Right ventricle myocardium superior (tissue), 1 donor: ENCODE data around the gene TIAM2. TPM values are rescaled to one million over a fixed set of nuclear protein-coding genes. Genes with fewer than 3 reads are reported as not detected.
"Not testable (repeated sequence)": the region's sequence is repeated elsewhere in the genome, so short reads cannot be mapped to it uniquely, and the experiment has no call there.

Experiments used
- ATAC-seq: fragments of 200-7000 bp; cut with Tn5 transposase; one replicate; pipeline ENCODE4 v1.9.1; 2020; ENCODE audit warnings: mild to moderate bottlenecking; ENCODE audit not compliant: poor library complexity
- DNase-seq: peaks from one replicate; pipeline ENCODE4 v3.0.0-alpha.2; 2020
- intact Hi-C: fragments of 100-400 bp; cut with DNase I; formaldehyde crosslinking; loops from one replicate; pipeline ENCODE4 v1.11.2; 2022
- total RNA-seq: library from RNA; stranded (reverse); fragmentation: NEBNext Ultra II Directional; extraction: Animal tissue kit (Norgen Biotek cat#: 25700); gene quantifications from one replicate; pipeline ENCODE4 v1.2.1, GENCODE V29; 2021
- donor health status: DM: no; HTN: yes; CAD: no; lungs with severe emphysema.

The TIAM2 gene
- total RNA-seq, 1 donor from 2014 or later, result 8.4 TPM

DNA sequence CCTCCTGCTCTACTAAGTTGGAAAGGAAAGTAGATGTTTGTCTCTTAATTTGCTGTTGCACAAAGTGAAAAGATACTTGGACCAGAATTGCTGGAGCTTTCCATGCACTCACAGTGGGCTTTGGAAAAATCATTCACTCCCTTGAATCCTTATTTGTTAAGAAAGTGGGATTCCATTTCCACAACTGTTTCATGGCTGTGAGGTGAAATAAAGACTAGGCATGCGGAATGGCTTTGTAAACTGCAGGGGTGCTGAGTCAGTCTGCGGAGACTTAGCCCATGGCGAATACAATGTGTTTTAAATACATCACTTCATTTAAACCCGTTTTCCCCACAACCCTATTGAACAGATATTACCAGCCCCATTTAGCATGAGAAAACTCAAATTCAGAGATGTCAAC is 231.9 kb downstream of the TIAM2 start:
- intact Hi-C loops, result no loop called here
- no peak for DNase-seq
- no peak for ATAC-seq

DNA sequence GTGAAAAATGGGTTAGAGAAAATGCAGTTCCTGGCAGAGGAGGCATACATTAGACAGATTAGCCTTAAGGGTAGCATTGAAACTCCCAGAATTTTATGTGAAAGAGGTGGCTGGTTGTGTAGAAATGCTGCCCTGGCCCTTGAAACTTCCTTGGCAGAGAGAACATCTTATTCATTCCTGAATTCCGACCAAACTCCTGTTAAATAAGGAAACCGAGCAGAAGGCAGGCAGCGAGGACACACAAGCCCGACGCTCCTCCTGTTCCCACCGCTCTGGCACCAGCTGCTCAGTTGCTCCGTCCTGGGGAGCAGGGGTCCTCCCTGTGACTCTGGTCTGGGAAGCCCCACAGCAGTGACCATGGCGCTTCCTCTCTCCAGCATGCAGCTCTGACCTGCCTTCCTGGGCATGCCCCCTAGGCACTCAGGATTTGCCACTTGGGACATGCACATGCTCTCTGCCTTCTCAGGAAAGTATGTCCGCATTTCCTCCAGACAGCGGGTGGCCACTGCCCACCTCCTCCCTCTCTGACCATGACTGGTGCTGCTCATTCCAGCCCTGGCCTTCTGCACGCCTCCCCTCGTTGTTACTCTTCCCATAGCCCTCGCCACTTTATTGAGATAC is 233.5 kb downstream of the TIAM2 start:
- ATAC-seq (no peak), DNase-seq (no peak)
- intact Hi-C loops, result no loop called here

DNA sequence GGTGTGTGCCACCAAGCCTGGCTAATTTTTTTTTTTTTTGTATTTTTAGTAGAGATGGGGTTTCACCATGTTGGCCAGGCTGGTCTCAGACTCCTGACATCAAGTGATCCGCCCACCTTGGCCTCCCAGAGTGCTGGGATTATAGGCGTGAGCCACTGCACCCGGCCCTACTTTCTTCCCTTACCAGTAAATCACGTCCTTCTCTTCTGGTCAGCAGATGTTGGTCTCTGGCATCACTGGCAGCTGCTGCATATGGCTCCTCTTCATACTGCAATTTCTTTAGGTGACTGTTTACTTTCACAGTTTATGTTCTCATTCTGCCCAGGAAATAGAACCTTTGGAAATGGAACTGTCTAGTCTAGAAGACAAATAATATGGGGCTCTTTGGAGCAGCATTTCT is 235.9 kb downstream of the TIAM2 start:
- DNase-seq, intact Hi-C loops, ATAC-seq: not testable (repeated sequence)

DNA sequence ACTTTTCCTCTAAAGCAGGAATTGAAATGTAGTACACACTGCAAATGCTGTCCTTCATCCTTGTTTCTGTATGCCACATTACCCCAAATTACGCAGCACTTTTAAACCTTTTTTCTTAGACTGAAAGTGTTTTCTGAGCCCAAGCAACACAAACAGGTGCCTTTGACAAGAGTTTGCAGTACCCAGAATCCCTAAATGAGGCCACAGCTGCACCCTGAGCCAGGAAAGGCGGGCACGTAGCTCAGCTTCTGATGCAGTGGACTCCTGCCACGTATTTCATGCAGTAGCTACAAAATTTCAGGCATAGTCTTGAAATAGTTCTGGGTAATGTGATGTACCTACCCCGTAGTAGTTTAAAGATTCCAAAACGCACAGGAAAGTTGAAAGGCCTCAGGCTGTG is 237.7 kb downstream of the TIAM2 start:
- intact Hi-C loops, result no loop called here
- ATAC-seq (no peak), DNase-seq (no peak)

DNA sequence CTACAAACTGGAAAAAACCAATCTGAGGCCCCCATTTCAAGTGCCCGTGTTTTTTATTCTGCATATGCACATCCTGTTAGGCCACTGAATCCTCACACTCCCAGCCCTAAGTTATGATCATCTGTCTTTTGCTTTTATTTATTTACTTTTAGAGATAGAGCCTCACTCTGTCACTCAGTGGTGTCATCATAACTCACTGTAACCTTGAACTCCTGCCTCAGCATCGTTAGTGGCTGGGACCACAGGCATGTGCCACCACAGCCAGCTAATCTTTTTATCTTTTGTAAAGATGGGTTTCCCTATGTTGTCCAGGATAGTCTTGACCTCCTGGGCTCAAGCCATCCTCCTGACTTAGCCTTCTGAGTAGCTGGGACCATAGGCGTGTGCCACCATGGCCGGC is 239.1 kb downstream of the TIAM2 start:
- intact Hi-C loops, result no loop called here

DNA sequence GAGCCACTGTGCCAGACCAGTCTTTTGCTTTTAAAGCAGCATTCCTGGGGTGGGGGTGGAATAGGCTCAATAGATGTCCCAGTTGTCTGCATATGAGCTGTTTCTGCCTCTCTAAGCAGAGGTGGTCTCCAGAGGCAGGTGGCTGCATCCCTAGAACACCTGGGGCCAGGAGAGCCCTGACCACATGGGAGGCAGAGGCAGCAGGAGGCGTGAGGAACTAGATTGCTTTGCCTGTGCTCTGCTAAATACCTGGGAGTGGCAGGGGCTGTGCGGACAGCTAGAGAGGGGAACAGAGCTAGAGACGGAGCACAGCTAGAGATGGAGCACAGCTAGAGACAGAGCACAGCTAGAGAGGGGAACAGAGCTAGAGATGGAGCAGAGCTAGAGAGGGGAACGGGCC is 239.6 kb downstream of the TIAM2 start:
- intact Hi-C loops, result no loop called here
- ATAC-seq, result no peak
- DNase-seq, result no peak

More for the DNA sequence above, 239.1 kb downstream of the TIAM2 start:
- DNase-seq (no peak), ATAC-seq (no peak)

DNA sequence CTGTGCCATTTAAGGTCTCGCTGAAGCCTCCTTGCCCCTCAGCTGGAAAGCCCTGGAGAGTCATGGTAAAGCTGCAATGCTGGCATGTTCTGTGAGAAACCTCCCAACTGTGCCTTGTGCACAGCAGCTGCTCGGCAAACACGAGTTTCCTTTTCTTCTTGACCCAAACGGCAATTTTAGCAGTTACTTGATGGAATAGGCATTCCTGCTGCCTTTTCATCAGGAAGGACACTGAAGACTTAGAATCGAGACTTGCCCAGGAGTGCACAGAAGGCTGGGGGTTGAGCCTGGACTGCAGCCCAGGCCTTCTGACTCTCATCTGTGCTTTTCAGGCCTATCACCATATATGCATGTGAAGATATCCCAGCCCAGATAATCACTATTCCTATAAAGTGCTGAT is 240.0 kb downstream of the TIAM2 start:
- intact Hi-C loops, result no loop called here
- ATAC-seq (no peak), DNase-seq (no peak)

DNA sequence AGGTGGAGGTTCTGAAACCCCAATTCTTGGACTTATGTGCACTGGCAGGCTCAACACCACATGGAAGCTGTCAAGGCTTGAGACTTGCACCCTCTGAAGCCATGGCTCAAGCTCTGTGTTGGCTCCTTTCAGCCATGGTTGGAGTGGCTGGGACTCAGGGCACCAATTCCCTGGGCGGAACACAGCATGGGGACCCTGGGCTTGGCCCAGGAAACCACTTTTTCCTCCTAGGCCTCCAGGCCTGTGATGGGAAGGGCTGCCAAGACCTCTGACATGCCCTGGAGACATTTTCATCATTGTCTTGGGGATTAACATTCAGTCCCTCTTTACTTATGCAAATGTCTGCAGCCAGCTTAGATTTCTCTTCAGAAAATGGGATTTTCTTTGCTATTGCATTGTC is 242.5 kb downstream of the TIAM2 start:
- intact Hi-C loops, result no loop called here
- ATAC-seq, result no peak
- no peak for DNase-seq

DNA sequence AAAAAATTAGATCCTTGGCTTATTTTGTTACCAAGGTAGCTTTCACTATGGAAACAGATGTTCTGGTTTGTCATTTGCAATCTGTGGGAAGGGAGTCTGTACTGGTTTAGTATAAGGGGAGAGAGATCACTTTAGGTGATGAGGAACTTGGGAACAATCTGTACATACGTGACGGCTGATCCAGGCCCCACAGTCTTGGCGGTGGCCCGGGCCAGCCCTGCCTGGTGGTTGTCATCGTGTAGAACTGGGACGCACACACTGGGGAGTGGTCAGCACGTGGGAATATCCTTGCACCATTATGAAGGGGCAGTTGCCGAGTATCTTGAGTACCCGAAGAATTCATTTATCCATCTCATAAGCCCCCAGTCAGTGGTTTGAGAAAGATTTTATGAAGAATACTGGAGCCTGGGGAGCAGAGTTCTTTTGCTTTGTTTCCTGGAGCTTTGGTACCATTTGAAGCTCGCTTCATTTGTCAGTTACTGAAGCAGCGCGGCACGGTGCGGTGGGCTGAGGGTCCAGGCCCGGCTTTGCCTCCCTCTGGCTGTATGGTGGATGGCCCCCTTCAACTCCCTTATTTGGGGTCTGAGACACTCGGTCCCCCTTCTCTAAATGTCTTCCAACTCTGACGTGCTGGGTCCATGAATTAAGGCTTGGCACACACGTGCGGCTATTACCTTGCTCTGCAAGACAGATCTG is 245.9 kb downstream of the TIAM2 start:
- intact Hi-C loops, result loop anchor here (5.0 kb wide), 1 partner anchor 49 kb away; no protein-coding TSS in a partner anchor
- no peak for ATAC-seq
- DNase-seq, result no peak

DNA sequence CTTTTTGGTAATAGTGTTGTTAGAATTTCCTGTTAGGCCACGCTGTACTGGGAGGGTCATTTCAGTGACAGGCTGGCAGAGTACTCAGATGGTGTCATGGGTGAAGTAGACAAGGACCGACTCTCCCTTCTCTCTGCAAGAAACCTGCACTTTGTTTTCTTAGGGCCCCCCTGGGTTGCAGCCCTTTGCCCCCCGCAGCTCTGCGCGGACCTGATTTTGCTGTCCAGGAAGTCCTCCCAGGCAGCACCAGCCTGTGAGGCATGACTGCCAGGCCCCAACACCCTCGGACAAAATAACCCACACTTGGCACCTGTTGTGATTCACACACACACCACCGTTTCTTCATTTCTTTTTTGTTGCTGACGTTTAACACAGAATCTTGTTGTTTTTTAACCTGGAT is 246.9 kb downstream of the TIAM2 start:
- no peak for DNase-seq
- ATAC-seq, result no peak
- intact Hi-C loops, result loop anchor here (5.0 kb wide), 1 partner anchor 50 kb away; no protein-coding TSS in a partner anchor

DNA sequence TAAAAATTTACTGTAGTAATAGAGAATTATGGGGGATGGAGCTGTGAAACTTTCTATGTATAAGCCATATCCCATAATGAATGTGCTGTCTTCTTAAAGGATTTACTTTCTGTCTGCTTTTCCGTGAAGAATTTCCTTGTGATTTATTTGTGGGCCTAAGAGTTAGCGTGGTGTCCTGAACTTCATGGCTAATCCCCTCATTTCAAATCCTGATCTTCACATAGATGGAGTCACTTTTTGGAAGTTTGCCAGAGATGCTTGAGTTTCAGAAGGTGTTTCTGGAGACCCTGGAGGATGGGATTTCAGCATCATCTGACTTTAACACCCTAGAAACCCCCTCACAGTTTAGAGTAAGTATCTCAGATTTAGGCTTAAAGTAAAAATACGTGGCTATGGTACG is 249.3 kb downstream of the TIAM2 start:
- DNase-seq (no peak), ATAC-seq (no peak)
- intact Hi-C loops, result loop anchor here (5.0 kb wide), 1 partner anchor 52 kb away; no protein-coding TSS in a partner anchor

DNA sequence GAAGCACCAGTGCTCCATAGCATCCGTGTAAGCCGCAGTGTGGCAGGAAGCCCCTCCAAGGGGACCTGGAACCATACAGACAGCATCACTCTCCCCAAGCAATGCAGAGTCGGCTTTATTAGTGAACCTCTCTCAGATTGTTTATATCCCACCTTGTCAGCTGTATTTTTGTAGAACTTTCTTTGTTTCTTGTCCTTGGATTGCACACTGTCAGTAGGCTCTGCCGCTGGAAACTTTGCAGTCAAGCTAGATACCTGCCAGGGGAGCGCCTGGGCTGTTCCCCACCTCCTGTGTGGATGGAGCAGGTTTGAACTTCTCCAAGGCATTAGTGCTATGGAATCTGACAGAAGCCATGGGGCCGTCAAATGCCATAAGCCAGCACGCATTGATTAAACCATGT is 250.1 kb downstream of the TIAM2 start:
- intact Hi-C loops, result no loop called here
- no peak for DNase-seq
- ATAC-seq, result no peak

DNA sequence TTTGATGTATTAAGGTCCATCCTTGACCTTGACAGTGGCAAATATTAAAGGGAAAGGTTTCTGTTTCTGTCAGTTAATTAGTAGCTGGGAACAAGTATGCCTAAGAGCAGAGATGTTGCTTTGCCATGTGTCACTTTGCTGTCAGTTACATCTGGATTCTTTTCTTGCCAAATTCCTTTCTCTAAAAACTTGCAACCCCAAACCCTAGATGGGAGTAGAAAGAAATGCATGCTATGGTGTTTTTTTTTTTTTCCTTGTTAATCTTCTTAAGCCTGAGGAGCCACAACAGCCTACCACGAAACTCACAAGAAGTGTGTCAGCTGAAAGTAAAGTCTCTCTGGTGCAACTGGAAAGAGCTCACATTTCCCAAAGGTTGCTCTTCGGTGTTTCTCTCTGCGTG is 250.7 kb downstream of the TIAM2 start:
- intact Hi-C loops, result no loop called here
- ATAC-seq (no peak), DNase-seq (no peak)

DNA sequence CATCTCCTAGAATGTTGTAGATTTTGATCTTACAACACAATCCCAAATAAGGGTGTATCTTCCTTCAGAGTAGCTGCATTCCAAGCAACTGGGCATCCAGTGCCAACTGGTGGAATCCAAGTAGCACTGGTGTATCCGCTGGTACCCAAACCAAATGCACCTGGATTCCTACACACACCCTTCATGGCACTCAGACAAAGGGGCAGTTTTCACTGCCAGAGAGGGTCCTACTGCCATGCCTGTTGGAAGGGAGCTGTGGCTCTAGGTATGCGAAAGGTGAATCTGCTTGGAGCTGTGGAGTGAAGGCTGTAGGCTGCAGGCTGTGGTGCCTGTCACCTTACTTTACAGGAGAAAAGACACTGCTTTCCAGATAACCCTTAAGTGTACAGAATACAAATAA is 251.7 kb downstream of the TIAM2 start:
- no peak for DNase-seq
- intact Hi-C loops, result no loop called here
- ATAC-seq, result no peak

DNA sequence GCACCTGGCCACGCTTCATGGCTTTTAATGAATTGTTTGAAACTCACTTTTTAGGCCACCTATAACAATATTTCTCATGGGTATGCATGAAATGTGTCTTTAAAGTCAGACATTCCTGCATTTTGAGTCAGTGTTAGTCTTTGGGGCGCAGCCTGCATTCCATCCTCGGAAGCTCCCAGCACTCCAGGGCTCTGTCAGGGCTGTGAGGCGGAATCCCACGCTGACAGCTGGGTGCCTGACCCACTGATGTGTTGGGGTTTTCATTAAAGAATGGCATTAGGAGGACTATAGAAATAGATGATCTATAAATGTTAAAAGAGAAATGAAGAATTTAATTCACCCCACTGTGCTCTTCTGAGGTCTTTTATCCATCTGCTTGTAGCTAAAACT is 252.5 kb downstream of the TIAM2 start:
- no peak for DNase-seq
- no peak for ATAC-seq
- intact Hi-C loops, result no loop called here

DNA sequence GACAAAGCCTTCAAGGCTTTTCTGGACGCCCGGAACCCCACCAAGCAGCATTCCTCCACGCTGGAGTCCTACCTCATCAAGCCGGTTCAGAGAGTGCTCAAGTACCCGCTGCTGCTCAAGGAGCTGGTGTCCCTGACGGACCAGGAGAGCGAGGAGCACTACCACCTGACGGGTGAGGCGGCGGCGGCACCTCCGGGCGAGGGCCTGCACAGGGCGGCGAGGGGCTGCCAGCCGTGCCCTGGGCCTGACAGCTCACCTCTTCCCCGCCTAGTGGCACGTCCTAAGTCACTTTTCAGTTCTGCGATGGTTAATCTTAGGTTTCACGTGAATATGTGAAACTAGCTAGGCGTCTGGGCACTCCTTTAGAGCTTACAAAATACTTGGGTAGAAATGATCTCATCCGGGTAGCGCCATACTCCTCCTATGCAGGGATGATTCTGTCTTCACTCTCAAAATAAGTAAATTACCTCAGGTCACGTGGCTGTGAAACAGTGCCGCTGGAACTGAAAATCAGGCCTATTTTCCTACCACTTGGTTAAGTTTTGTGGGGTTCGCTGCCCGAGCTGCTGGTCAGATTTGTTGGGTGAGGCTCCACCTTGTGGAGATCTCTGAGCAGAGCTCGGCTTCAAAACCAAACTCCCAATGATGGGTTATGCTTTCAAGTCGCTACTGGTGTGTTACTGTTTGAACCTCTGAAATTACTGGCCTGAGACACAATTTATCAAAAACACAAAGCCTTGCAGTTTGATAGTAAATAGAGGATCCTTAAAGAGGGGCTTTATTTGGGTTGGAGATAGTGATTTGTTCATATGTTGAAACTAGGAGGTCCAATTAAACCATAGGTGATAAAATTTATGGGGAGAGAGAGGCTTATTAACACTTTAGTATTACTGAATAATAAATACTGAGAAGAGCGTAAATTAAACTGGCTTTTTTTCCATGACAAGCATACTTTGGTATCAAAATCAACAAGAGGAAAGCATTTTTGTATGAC is 253.2 kb downstream of the TIAM2 start:
- ATAC-seq, result peak; percentile 48
- intact Hi-C loops, result no loop called here
- no peak for DNase-seq

DNA sequence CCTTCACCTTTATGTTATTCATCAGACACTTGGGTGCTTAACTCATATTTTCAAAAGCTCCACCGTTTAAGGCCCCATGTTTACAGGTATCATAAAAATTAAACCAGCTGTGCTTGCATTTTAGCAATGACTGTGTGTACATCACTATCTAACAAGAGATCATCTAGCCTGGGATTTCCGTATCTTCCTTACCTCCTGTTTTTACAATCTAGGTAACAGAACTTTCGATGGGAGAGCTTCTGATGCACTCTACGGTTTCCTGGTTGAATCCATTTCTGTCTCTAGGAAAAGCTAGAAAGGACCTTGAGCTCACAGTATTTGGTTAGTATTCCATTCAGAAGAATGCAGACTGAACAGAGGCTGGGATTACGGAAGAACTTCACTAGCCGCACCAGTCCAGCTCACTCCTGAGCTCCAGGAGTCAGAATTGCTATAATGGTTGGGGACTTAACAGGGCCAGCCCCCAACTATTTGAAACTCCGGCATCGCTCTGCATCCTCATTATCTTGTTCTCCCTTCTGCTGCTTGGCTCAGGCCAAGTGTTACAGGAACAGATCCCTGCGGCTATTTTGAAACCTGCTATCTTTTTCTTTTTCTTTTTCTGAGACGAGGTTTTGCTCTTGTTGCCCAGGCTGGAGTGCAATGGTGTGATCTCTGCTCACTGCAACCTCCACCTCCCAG is 255.7 kb downstream of the TIAM2 start:
- peak; percentile 47 for ATAC-seq
- DNase-seq, result no peak
- intact Hi-C loops, result no loop called here

DNA sequence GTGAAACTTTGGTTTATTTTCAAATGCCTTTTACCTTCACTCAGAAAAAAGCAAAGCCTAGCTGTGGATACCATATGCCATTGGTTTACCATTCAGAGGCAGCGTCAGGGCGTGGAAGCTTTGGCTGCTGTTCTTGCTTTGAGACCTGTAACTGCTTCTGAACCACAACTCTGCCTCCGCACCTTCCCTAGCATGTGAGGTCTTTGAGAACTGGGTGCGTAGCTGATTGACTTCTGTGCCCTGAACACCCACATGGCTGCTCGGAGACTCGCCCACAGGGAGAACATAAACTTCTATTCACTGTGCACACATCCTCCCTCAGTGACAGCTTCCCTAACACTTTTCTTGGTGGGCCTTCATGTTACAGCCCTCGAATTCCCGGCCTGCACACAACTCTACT is 257.5 kb downstream of the TIAM2 start:
- intact Hi-C loops, result no loop called here
- ATAC-seq (no peak), DNase-seq (no peak)

DNA sequence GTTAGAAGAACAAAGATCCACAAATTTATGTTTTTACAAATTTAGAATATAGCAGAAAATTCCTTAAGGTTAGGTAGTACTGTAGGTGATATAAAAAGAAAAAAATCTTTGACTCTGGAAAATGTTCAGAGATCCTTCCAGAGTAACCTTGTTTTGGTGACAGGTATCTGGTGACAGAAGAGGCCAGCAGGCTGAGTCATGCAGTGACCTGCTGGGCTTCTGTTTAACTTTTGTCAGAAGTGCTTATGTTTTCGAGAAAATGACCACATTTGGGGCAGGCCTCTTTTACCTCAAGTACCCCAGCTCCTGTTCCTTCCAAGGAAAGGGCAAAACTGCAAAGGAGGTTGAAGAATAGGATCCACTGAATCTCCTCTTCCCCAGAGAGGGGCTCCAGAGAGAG is 258.2 kb downstream of the TIAM2 start:
- intact Hi-C loops, result no loop called here
- no peak for DNase-seq
- ATAC-seq, result peak; percentile 70
